DMS153 treated with DMSO at 0.1 percent for 48 hours (cell line): ENCODE results near the gene STC2.

Source experiments
- DNase-seq: peaks from one replicate; lab custom pipeline; 2025; ENCODE audit not compliant: unreplicated experiment; lab: John Stamatoyannopoulos, UW

The STC2 gene

GRCh38 chr5:173329491-173330337, 1.5 kb upstream of the STC2 start:
- no peak for DNase-seq

GRCh38 chr5:173328844-173329490, 753 bp upstream of the STC2 start:
- no peak for DNase-seq

- DNase-seq = no peak
Measured at GRCh38 chr5:173327084-173327947, 898 bp downstream of the STC2 start.

- no peak for DNase-seq
Measured at GRCh38 chr5:173326501-173326960, 1.7 kb downstream of the STC2 start.

- DNase-seq = no peak
Measured at GRCh38 chr5:173325091-173325698, 3.0 kb downstream of the STC2 start.

- no peak for DNase-seq
Measured at GRCh38 chr5:173324115-173325001, 3.9 kb downstream of the STC2 start.

GRCh38 chr5:173323799-173324114, 4.5 kb downstream of the STC2 start:
- DNase-seq = peak; percentile 14

- DNase-seq = no peak
Measured at GRCh38 chr5:173323106-173323798, 5.0 kb downstream of the STC2 start.

- DNase-seq = no peak
Measured at GRCh38 chr5:173321886-173322285, 6.3 kb downstream of the STC2 start.

- DNase-seq = no peak
Measured at GRCh38 chr5:173320259-173320658, 8.0 kb downstream of the STC2 start.

- no peak for DNase-seq
Measured at GRCh38 chr5:173319646-173320045, 8.6 kb downstream of the STC2 start.

GRCh38 chr5:173318881-173319620, 9.2 kb downstream of the STC2 start:
- DNase-seq = no peak

GRCh38 chr5:173318330-173318729, 9.9 kb downstream of the STC2 start:
- DNase-seq = no peak

- no peak for DNase-seq
Measured at GRCh38 chr5:173317852-173318251, 10.4 kb downstream of the STC2 start.

GRCh38 chr5:173317091-173317730, 11.0 kb downstream of the STC2 start:
- no peak for DNase-seq

GRCh38 chr5:173316339-173317020, 11.7 kb downstream of the STC2 start:
- DNase-seq = no peak

- peak; percentile 38 for DNase-seq
Measured at GRCh38 chr5:173315495-173316338, 12.5 kb downstream of the STC2 start.
